NCI-H446 (cell line): ENCODE results near the gene USH1C.

Experiments used
- DNase-seq, 2 experiments: peaks; one replicate each; lab custom pipeline; 2025; lab: John Stamatoyannopoulos, UW

USH1C gene

GRCh38 chr11:17547051-17547577 lies 2.9 kb upstream of the USH1C start, which contains the start of gene OTOG:
TSS of gene OTOG (plus strand) at chr11:17547259. CDS start at chr11:17547373, 114 bp downstream.
- peak in 1 of 2 experiments; percentile 45 for DNase-seq

- DNase-seq = no peak
Measured at GRCh38 chr11:17546240-17546639, 2.0 kb upstream of the USH1C start.

GRCh38 chr11:17543574-17544180 lies 539 bp downstream of the USH1C start:
- DNase-seq = no peak

- DNase-seq = no peak
Measured at GRCh38 chr11:17543041-17543440, 1.2 kb downstream of the USH1C start.

- DNase-seq = no peak
Measured at GRCh38 chr11:17542249-17542648, 2.0 kb downstream of the USH1C start.

GRCh38 chr11:17541330-17541885 lies 2.8 kb downstream of the USH1C start:
- DNase-seq = no peak

GRCh38 chr11:17540807-17541206 lies 3.4 kb downstream of the USH1C start:
- no peak for DNase-seq

- DNase-seq = no peak
Measured at GRCh38 chr11:17538731-17539130, 5.5 kb downstream of the USH1C start.

GRCh38 chr11:17538054-17538453 lies 6.2 kb downstream of the USH1C start:
- DNase-seq = no peak

- no peak for DNase-seq
Measured at GRCh38 chr11:17537261-17537660, 7.0 kb downstream of the USH1C start.

- no peak for DNase-seq
Measured at GRCh38 chr11:17535488-17535887, 8.7 kb downstream of the USH1C start.

GRCh38 chr11:17533778-17534415 lies 10.3 kb downstream of the USH1C start:
- DNase-seq = no peak

- DNase-seq = no peak
Measured at GRCh38 chr11:17533341-17533740, 10.9 kb downstream of the USH1C start.

GRCh38 chr11:17532784-17533183 lies 11.4 kb downstream of the USH1C start:
- DNase-seq = no peak

GRCh38 chr11:17531636-17532113 lies 12.5 kb downstream of the USH1C start:
- no peak for DNase-seq

GRCh38 chr11:17531071-17531600 lies 13.1 kb downstream of the USH1C start:
- DNase-seq = no peak

- DNase-seq = no peak
Measured at GRCh38 chr11:17529844-17530185, 14.4 kb downstream of the USH1C start.

- DNase-seq = peak in 1 of 2 experiments; percentile 30
Measured at GRCh38 chr11:17528906-17529843, 15.0 kb downstream of the USH1C start.

GRCh38 chr11:17528181-17528691 lies 16.0 kb downstream of the USH1C start:
- peak in 1 of 2 experiments; percentile 54 for DNase-seq

GRCh38 chr11:17527628-17527995 lies 16.6 kb downstream of the USH1C start:
- DNase-seq = no peak

GRCh38 chr11:17526931-17527627 lies 17.1 kb downstream of the USH1C start:
- no peak for DNase-seq
